Endothelial cell of umbilical vein (primary cell): ENCODE data around the gene CFAP161. TPM values are rescaled to one million over a fixed set of nuclear protein-coding genes. Genes with fewer than 3 reads are reported as not detected.
A peak's percentile ranks its signal among the peaks of the same experiment; 100 is the strongest.

ENCODE experiments used
- BruUV-seq: library from RNA; stranded (reverse); fragments of 400-500 nt; replicated peaks from 2 replicates; lab custom pipeline; 2021; lab: Mats Ljungman, UMichigan
- CTCF ChIA-PET: fragments of 300-600, 350-600 bp; sonication (Branson Sonifier 250); formaldehyde crosslinking; loops from one replicate; lab custom pipeline; 2021; ENCODE audit warnings: antibody characterized with exemption, inconsistent platforms; lab: Charles Lee
- POLR2A ChIA-PET: fragments of 300-600, 350-600 bp; sonication (Branson Sonifier 250); formaldehyde crosslinking; loops from one replicate; lab custom pipeline; 2021; ENCODE audit warnings: antibody characterized with exemption, inconsistent platforms; lab: Charles Lee
- DNase-seq: peaks from one replicate; pipeline ENCODE4 v3.0.0-alpha.2; 2011; ENCODE audit warnings: low read depth, low spot score
- FAIRE-seq: peaks from 2 replicates; lab custom pipeline; 2011; peaks lifted over from hg19 to GRCh38; lab: Jason Lieb, UNC
- H2AFZ ChIP-seq: 2 replicates; pipeline ENCODE4 v1.6.0; 2012; ENCODE audit warnings: low read depth, low read length, control low read depth, inconsistent platforms
- H3K27ac ChIP-seq: 2 replicates; pipeline ENCODE4 v1.5.1; 2011; ENCODE audit warnings: low read depth, mild to moderate bottlenecking, control low read depth, low read length, moderate library complexity; ENCODE audit not compliant: insufficient read depth
- H3K27me3 ChIP-seq, 2 experiments: 2 replicates each; pipeline versions ENCODE4 v1.6.0 to v1.6.1; 2011; ENCODE audit warnings: low read length in 2 of 2, mixed read lengths in 1 of 2; ENCODE audit not compliant: control insufficient read depth in 2 of 2, insufficient read depth in 2 of 2
- H3K36me3 ChIP-seq, 2 experiments: 2 replicates in 1 of 2; 3 replicates in 1 of 2; pipeline ENCODE4 v1.5.1; 2011; ENCODE audit warnings: low read length in 2 of 2, mild to moderate bottlenecking in 1 of 2, moderate library complexity in 1 of 2; ENCODE audit not compliant: control insufficient read depth in 2 of 2, insufficient read depth in 2 of 2; ENCODE audit errors: extremely low read depth in 1 of 2
- H3K4me1 ChIP-seq: 3 replicates; pipeline ENCODE4 v1.5.1; 2011; ENCODE audit warnings: mild to moderate bottlenecking, low read length; ENCODE audit not compliant: control insufficient read depth, insufficient read depth; ENCODE audit errors: extremely low read depth
- H3K4me2 ChIP-seq: 2 replicates; pipeline ENCODE4 v1.6.1; 2011; ENCODE audit warnings: low read length, control low read depth, mixed read lengths; ENCODE audit not compliant: insufficient read depth
- H3K4me3 ChIP-seq, 3 experiments: fragments of 200-600 bp in 1 of 3; sonication (generic), shearing (Covaris generic) in 1 of 3; replicated peaks in 1 of 3; 2 replicates each; pipeline ENCODE4 v1.5.1; 2011 to 2016; ENCODE audit warnings: control low read depth in 3 of 3, low read length in 3 of 3, mild to moderate bottlenecking in 2 of 3, inconsistent platforms in 1 of 3, low read depth in 1 of 3, moderate library complexity in 1 of 3; ENCODE audit not compliant: insufficient read depth in 1 of 3
- H3K79me2 ChIP-seq: 2 replicates; pipeline ENCODE4 v1.6.0; 2012; ENCODE audit warnings: low read length, inconsistent platforms; ENCODE audit not compliant: control insufficient read depth, insufficient read depth
- H3K9ac ChIP-seq: replicated peaks from 2 replicates; pipeline ENCODE3; 2011; ENCODE audit warnings: low read length, control low read depth; ENCODE audit not compliant: insufficient read depth; ENCODE audit errors: extremely low read depth
- H3K9me1 ChIP-seq: replicated peaks from 3 replicates; pipeline ENCODE4 v1.6.0; 2011; ENCODE audit warnings: mild to moderate bottlenecking, low read length; ENCODE audit not compliant: control insufficient read depth, insufficient read depth; ENCODE audit errors: extremely low read depth
- H3K9me3 ChIP-seq: replicated peaks from 2 replicates; pipeline ENCODE4 v1.5.1; 2012; ENCODE audit warnings: low read length, inconsistent platforms; ENCODE audit not compliant: control insufficient read depth, insufficient read depth
- H4K20me1 ChIP-seq: replicated peaks from 2 replicates; pipeline ENCODE3; 2011; ENCODE audit warnings: mild to moderate bottlenecking, low read length; ENCODE audit not compliant: control insufficient read depth, insufficient read depth; ENCODE audit errors: extremely low read depth
- CTCF ChIP-seq, 2 donors: IDR thresholded peaks; 1 replicate in 1 of 2; 2 replicates in 1 of 2; pipeline ENCODE4 v1.5.1; 2011; ENCODE audit warnings: low read length in 2 of 2, mild to moderate bottlenecking in 2 of 2, moderate library complexity in 2 of 2, control low read depth in 1 of 2, inconsistent platforms in 1 of 2, low read depth in 1 of 2; ENCODE audit not compliant: insufficient read depth in 1 of 2; ENCODE audit errors: extremely low read depth in 1 of 2
- EZH2 ChIP-seq: IDR thresholded peaks from 2 replicates; pipeline ENCODE4 v1.6.1; 2012; ENCODE audit warnings: borderline replicate concordance, low read depth, mild to moderate bottlenecking, moderate library complexity, low read length, inconsistent platforms; ENCODE audit not compliant: severe bottlenecking
- FOS ChIP-seq: IDR thresholded peaks from 2 replicates; pipeline ENCODE4 v1.6.1; 2011; ENCODE audit warnings: mild to moderate bottlenecking, low read length, moderate library complexity, borderline replicate concordance; ENCODE audit not compliant: insufficient read depth
- GATA2 ChIP-seq: IDR thresholded peaks from 2 replicates; pipeline ENCODE4 v1.7.0; 2011; ENCODE audit warnings: low read depth, mild to moderate bottlenecking, moderate library complexity, mixed read lengths, low read length; ENCODE audit not compliant: insufficient read length, insufficient read depth
- JUN ChIP-seq: IDR thresholded peaks from 2 replicates; pipeline ENCODE4 v1.6.1; 2011; ENCODE audit warnings: borderline replicate concordance, low read depth; ENCODE audit not compliant: insufficient read length, insufficient read depth
- MAX ChIP-seq: IDR thresholded peaks from 2 replicates; pipeline ENCODE4 v1.6.1; 2011; ENCODE audit not compliant: insufficient read depth, insufficient read length
- MYC ChIP-seq: IDR thresholded peaks from one replicate; pipeline ENCODE4 v1.6.1; 2011; ENCODE audit warnings: mild to moderate bottlenecking, low read depth, low read length
- POLR2A ChIP-seq: IDR thresholded peaks from 2 replicates; pipeline ENCODE4 v1.6.1; 2012; ENCODE audit warnings: low read depth, mild to moderate bottlenecking, control low read depth, low read length
- POLR2AphosphoS5 ChIP-seq: IDR thresholded peaks from 2 replicates; pipeline ENCODE4 v1.6.1; 2012; ENCODE audit warnings: low read depth, mild to moderate bottlenecking, control low read depth, low read length, moderate library complexity; ENCODE audit not compliant: insufficient read depth
- dilution Hi-C: fragments of 300-500 bp; cut with MboI; formaldehyde crosslinking; loops from one replicate; pipeline ENCODE4 v1.15.0; 2019; ENCODE audit warnings: low sequenced_read_pairs; ENCODE audit not compliant: extremely low pct_ligation_motif_present
- intact Hi-C: fragments of 100-400 bp; cut with micrococcal nuclease; formaldehyde crosslinking; loops from one replicate; pipeline ENCODE4 v1.10.0; 2022
- polyA plus RNA-seq, 4 experiments: library from polyadenylated mRNA; depleted of rRNA in 3 of 4; stranded (reverse) in 3 of 4; unstranded in 1 of 4; fragments of >200 nt; gene quantifications; 2 replicates each; pipeline versions ENCODE4 v1.2.1 to v1.2.3, GENCODE V29; 2011 to 2012; ENCODE audit warnings: missing spikeins in 1 of 4
- total RNA-seq: library from RNA; stranded (reverse); gene quantifications from 2 replicates; pipeline ENCODE4 v1.2.3, GENCODE V29; 2021

The CFAP161 gene
- total and polyA plus RNA-seq, 2 donors (not counting 3 experiments of a cell fraction or from before 2014, with no cell fraction given), result 0.08 TPM; not detected in 1

- CTCF ChIA-PET, result interaction anchor here (0.8 to 2.4 kb wide), 17 partner anchors 9 to 316 kb away, joined by 3 to 32 read pairs (median 5); partner anchors contain the start of gene TLNRD1
- DNase-seq (no peak), FAIRE-seq (peak; percentile 98)
- Histone ChIP-seq H3K79me2 (no peaks in the 10 kb centered on the region), H3K9me3 (no peaks in the 10 kb centered on the region), H3K4me2 (peak overlapping the region; percentile 33), H4K20me1 (no peaks in the 10 kb centered on the region), H3K36me3 (no peaks in the 10 kb centered on the region), H3K9ac (peak overlapping the region; percentile 20), H3K4me1 (peaks cover 16% of the 10 kb centered on the region), H3K27me3 (no peaks in the 10 kb centered on the region), H2AFZ (peak overlapping the region; percentile 39), H3K27ac (peak overlapping the region; percentile 51), H3K4me3 (peak overlapping the region in 1 of 3 experiments; percentile 16), H3K9me1 (no peaks in the 10 kb centered on the region)
- dilution Hi-C loops (no loop called here), intact Hi-C loops (loop anchor here (1.0 to 2.0 kb wide), 5 partner anchors 14 to 92 kb away; partner anchors contain the start of gene TLNRD1)
- TF ChIP-seq EZH2, result no peak
- no peak for TF ChIP-seq MAX
- TF ChIP-seq POLR2AphosphoS5, result no peak
- TF ChIP-seq POLR2A, result no peak
- TF ChIP-seq MYC, result no peak
- no peak for TF ChIP-seq GATA2
- no peak for TF ChIP-seq CTCF (IDR thresholded peaks at IDR 0.05; ENCODE audit: extremely low read depth in 1 of 2, insufficient read depth in 1 of 2, low read depth in 1 of 2, low read length in 2 of 2)
- TF ChIP-seq FOS, result no peak
- no peak for TF ChIP-seq JUN
- POLR2A ChIA-PET, result interaction anchor here (1.2 kb wide), 1 partner anchor 90 kb away, joined by 7 read pairs; no protein-coding TSS in a partner anchor
- BruUV-seq, result no TSS peak
Observed at GRCh38 chr15:81092559-81092902, 41.5 kb upstream of the CFAP161 start.
